ENCODE measurements around the gene CCNL2.

CCNL2 gene

DNA sequence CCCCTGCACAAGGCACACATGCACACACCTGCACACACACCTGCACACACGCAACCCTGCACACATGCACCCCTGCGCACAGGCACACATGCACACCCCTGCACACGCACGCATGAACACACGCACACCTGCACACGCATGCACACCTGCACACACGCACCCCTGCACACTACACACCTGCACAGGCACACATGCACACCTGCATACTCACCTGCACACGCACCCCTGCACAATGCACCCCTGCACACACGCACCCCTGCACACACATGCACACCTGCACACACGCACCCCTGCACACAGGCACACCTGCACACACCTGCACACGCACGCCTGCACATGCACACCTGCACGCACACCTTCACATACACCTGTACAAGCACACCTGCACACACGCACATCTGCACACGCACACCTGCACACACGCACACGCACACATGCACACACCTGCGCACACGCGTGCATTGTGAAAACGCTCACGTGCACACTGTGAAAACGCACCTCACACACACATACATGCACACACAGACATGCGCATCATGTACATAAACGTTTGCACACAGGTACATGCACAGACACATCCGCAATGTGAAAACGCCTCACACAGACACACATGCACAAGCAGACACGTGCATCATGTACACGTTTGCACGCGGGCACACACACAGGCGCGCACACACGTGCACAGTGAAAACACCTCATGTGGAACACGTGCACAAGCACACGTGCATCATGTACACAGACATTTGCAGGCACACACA is 58.2 kb downstream of the CCNL2 start:
- no peak for DNase-seq

DNA sequence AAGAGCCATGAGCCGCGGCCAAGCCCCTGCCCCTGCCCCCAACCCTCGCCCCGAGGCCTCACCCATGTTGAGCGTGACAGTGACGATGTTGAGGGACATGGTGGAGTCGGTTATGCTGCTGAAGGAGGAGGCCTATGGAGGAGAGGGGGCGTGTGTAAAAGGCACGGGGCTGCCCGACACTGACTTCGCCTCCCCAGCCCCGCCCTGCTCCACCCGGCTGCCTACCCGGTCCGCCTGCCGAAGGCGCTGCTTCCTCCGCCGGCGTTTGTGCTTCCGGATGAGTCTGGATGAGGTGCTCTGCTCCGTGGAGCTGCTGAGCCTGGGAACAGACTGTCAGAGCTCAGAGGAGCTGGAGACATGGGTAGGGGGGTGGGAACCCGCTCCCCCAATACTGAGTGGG is 59.0 kb downstream of the CCNL2 start:
- no peak for DNase-seq

GRCh38 chr1:1338278-1338677 is 60.9 kb downstream of the CCNL2 start:
- DNase-seq, result no peak

DNA sequence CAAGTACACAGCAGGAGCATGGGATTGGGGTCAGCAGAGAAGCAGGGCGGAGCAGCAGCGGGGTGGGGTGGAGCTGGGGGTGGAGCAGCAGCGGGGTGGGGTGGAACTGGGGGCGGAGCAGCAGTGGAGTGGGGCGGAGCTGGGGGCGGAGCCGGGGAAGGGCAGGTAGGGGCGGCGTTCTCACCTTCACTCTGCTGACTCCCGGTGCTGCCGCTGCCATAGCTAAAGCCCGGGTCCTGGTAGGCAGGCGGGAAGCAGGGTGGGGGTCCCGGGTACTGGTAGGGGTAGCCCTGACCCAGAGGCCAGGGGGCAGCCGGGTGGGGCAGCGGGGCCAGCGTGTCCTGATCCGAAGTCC is 61.4 kb downstream of the CCNL2 start:
- no peak for DNase-seq

GRCh38 chr1:1336931-1337792 is 62.0 kb downstream of the CCNL2 start:
- DNase-seq, result no peak

DNA sequence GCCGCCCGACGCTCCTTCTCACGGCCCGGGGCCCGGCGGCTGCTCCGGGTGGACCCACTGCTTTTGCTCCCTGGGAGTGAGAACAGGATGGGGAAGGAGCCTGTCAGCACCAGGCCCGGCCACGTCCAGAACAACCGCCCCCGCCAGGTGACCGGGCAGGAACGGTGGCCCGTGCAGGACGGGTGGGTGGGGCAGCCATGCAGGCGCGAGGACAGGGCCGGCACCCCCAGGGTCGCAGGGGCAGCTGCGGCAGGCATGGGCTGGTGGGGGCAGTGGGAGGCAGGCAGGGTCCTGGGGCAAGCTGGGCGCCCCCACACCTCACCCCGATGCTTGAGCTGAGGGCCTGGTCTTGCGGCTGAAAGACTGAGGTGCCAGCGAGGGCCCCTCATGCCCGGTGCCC is 62.7 kb downstream of the CCNL2 start:
- no peak for DNase-seq

DNA sequence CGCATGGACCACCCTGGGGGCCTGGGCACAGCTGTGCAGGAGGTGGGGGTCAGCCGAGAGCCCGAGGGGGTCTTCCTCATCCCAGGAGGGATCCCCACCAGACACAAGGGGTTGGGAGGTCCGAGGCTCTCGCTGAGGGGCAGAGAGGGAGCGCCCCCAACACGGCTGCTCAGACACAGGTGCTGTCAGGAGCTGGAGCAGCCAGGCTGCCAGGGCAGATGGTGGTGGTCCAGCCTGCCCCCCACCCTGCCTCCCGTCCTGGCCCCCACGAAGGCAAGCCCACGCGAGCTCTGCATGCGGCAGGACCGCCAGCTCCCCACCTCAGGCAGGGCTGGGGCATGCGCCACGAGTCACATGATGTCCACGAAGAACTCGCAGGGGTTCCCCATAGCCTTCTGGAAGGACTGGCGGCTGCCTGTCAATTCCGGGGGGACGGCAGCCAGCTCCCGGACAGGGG is 63.3 kb downstream of the CCNL2 start:
- no peak for DNase-seq

Measured in COR-L47 (cell line).